ENCODE results near the gene POLR2C. TPM values are rescaled to one million over a fixed set of nuclear protein-coding genes. Genes with fewer than 3 reads are reported as not detected.
A peak's percentile ranks its signal among the peaks of the same experiment; 100 is the strongest.

POLR2C gene
- total RNA-seq, 2 donors from 2014 or later = 39.4 to 40.3 TPM

DNA sequence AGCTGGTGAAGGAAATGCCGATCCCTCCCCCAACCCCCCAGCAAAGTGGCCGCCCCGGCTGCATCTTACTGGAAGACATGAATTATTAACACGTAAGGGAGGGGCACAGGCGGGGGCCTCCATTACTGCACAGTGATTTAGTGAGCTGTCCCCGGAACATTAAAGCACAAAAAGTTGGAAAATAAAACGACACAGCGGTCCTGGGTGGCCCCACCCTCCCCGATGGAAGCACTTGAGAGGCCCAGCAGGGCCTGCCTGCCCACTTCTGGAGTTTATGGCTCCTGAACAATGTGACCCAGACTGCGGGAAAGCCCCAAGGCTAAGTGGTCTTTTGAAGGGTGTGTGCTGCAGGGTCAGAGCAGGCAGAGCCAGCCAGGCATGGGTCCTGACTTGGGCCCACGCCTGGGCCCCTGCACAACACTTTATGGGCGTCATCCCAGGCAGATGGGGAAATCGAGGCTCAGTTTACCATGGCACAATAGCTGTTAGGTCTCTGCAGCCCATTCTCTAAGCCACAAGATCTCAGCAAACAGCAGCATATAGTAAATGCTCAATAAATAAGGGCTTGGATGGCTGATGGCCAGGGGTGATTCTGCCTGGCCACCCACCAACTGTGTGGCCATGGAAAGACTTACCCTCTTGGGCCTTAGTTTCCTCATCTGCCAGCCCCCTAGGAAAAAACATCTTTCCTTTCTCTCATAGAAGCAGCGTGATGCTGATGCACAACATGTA, 51.1 kb downstream of the POLR2C start:
- peak; percentile 79 for DNase-seq (ENCODE audit: low spot score)
- intact Hi-C loops (cut with DNase I) = no loop called here

DNA sequence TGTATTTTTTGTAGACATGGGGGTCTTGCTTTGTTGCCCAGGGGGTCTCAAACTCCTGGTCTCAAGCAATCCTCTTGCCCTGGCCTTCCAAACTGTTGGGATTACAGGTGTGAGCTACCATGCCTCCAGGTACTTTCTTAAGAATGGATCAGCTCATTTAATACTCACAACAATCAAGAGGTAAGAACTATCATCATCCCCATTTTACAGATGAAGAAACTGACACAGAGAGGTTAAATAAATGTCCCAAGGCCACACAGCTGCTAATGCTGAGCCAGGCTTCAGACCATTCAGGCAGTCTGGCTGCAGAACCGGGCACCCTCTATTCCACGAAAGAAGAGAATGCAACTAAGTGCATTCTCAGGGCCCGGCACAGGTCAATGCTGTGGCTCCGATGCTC, 51.9 kb downstream of the POLR2C start:
- intact Hi-C loops (cut with DNase I) = no loop called here
- peak; percentile 3 for DNase-seq (ENCODE audit: low spot score)

DNA sequence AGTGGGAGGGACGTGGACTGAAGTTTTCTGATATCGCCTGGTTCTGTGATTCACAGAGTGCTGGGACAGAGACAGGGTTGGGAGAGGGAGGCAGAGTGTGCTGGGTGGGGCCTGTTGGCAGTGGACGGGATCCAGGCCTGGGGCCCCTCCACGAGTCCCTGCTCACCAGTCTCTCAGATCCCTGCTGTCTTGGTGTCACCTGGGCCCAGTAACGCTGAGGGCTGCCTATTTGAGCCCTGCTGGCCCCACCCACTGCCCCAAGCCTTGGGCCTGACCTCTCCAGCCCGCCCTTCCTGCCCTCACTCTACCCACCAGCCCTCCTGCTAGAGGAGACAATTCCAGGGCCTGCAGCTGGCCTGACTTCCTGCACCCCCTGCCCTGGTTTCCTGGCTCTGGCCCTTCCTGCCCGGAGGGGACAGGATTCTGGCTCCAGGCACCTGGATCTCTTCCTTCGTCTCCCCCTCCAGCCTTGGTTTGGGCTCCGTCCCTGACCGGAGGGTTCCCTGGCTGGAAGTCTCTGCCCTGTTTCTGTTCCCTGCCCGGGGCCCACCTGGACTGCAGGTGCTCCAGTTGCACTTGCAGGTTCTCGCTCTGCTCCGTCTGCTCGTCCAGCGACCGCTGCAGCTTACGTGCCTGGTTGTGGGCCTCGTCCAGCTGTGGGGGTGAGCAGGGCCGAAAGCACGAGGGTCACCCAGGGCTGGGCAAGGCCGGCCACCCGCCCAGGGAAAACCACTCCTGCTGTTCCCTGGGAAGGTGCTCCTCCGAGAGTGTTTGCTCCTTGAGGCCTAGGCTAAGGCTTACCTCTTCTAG, 52.5 kb downstream of the POLR2C start:
- peak; percentile 80 for DNase-seq (ENCODE audit: low spot score)

DNA sequence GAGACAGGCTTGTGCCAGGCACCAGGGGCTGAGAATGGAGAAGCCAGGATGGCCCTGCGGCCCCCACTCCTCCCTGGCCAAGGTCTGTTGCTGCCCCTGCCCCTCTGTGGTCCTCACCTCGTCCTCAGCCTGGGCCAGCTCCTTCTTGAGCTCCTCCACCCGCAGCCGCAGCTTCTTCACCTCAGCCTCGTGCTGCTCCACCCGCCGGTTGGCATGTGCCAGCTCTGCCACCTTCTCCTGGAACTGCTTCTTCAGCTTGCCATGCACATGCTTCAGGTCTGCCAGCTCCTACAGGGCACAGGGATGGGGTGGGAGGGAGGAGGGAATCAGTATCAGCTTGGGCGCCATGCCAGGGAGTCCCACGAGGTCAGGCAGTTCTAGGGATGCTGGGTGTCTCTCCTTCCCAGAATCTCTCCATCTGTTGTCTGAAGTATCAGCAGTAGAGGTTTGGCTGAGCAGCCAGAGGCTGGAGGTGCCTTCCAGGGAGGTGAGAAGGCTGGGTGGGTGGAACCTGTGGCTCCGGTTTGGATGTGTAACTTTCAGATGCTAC, 53.8 kb downstream of the POLR2C start:
- no peak for DNase-seq (ENCODE audit: low spot score)

More for the DNA sequence above, 52.5 kb downstream of the POLR2C start:
- intact Hi-C loops (cut with DNase I) = loop anchor here in 1 of 2 donors (5.0 kb wide), 3 partner anchors 38 to 98 kb away; partner anchors contain the start of gene POLR2C

DNA sequence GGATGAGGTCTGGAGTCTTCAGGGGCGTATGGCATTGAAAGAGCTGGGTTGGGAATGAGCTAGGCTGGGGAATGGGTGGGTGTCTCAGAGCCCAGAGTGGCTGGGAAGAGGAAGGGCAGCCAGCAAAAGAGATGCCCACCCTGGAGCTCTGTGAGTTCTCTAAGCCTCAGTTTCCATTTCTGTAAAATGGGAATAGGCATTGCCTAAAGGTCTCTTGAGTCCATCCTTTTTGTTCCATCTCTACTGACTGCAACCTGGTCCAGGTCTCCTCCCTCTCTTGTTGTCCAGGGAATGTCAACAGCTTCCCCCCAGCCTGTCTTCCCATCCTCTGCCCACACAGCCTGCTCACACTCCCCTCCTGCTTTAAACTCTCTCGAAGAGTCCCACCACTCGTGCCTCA, 54.3 kb downstream of the POLR2C start:
- intact Hi-C loops (cut with DNase I) = loop anchor here in 1 of 2 donors (5.0 kb wide), 3 partner anchors 39 to 99 kb away; partner anchors contain the start of gene POLR2C
- DNase-seq (ENCODE audit: low spot score) = no peak

More for the DNA sequence above, 53.8 kb downstream of the POLR2C start:
- intact Hi-C loops (cut with DNase I) = loop anchor here in 1 of 2 donors (5.0 kb wide), 3 partner anchors 39 to 99 kb away; partner anchors contain the start of gene POLR2C

DNA sequence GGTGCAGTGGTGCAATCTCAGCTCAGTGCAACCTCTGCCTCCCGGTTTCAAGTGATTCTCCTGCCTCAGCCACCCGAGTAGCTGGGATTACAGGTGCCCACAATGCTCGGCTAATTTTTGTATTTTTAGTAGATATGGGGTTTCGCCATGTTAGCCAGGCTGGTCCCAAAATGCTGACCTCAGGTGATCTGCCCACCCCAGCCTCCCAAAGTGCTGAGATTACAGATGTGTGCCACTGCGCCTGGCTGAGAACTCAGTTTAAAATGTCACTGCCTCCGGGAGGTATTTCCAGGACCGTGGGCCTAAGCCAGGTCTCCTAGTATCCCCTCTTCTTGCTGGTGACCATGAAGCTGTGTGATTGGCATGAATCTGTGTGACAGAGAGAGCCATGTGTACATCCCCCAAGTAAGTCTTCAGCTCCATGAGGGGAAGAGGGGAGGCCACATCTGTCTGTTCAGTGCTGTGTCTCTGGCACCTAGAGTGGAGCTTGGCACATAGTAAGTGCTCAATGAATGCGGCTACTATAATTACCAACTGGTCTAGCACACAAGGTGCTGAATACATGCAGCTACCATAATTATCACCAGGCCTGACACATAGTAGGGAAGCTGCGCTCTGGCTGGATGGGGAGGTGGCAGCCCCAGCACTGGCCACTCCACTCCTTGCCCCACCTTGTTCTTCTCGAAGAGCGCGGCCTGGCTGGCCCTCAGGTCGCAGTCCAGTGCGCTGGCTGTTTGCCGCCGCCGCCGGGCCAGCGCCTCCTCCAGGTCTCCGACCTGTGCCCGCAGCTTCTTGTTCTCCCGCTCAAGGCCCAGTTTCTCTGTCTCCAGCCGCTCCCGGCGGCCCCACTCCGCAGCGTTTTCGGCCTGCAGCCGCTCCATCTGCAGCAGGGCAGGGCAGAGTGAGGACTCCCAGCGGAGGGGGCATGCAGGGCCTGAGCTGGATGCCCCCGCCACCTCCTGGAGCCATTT, 55.2 kb downstream of the POLR2C start:
- intact Hi-C loops (cut with DNase I) = loop anchor here in 1 of 2 donors (5.0 kb wide), 3 partner anchors 40 to 100 kb away; partner anchors contain the start of gene POLR2C
- no peak for DNase-seq (ENCODE audit: low spot score)

DNA sequence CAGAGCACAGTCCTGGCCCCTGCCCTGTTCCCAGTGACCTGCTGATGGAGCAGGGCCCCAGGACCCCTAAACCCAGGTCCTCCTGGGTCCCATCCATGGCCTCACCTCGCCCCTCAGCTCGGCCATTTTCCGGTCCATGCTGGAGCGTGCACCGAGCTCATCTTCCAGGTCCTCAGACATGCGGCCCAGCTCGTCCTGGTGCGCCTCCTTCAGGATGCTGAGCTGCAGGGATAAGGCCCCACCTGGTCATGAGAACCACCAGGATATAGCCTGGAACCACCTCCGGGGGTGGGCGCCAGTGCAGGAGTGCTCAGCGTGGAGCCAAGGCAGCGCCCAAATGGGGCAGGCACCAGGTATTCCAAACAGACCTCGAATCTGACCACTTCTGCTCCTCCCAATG, 56.0 kb downstream of the POLR2C start:
- intact Hi-C loops (cut with DNase I) = loop anchor here in 1 of 2 donors (5.0 kb wide), 3 partner anchors 41 to 101 kb away; partner anchors contain the start of gene POLR2C

DNA sequence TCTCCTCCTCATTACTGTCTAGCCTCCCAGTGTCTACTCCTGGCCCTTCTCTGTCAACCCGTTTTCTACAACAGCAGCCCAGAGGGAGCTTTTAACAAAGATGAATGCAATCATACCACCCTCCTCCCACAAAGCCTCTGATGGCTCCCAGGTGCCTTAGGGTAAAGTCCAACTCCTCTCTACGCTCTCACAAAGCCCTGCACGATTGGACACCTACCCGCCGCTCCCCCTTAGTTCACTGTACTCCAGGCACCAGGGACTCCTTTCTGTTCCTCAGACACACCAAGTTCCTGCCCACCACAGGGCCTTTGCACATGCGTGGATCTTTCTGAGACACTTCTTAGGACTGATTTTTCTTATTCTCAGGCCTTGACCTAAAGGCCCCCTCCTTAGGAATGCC, 56.4 kb downstream of the POLR2C start:
- no peak for DNase-seq (ENCODE audit: low spot score)
- intact Hi-C loops (cut with DNase I) = loop anchor here in 1 of 2 donors (5.0 kb wide), 3 partner anchors 42 to 102 kb away; partner anchors contain the start of gene POLR2C

More for the DNA sequence above, 56.0 kb downstream of the POLR2C start:
- no peak for DNase-seq (ENCODE audit: low spot score)

DNA sequence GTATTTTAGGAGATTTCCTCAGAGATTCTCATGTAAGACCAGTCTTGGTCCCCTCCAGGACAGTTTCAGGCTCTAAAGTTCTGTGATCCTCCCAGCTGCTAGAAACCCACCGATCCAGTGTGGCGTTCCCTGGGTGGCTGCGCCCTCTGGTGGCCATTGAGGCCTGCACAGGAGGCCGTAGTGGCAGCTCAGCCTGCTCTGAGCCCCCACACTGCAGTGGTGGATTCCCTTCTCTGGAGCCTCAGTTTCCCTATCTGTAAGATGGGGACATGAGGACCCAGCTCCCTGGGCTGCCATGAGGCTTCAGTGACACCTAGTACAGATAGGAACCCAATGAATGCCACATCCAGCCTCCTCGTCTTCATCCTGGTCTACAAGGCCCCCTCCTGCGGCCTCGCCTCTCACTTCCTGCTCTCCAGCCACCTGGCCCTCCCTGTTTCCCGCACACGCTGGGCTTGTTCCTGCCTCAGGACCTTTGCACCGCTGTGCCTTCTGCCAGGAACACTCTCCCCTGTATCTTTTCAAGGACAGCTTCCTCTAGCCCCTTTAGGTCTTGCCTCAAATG, 57.4 kb downstream of the POLR2C start:
- peak; percentile 93 for DNase-seq (ENCODE audit: low spot score)
- intact Hi-C loops (cut with DNase I) = loop anchor here in 1 of 2 donors (5.0 kb wide), 3 partner anchors 43 to 103 kb away; partner anchors contain the start of gene POLR2C

Other genes starting within 250 kb of the POLR2C start
- gene ARL2BP, start 217.4 kb upstream of the POLR2C start, total RNA-seq = 10 to 100 TPM; 48.4 to 49.6 TPM
- gene PLLP, start 178.0 kb upstream of the POLR2C start, total RNA-seq = 1 to 10 TPM; 1.7 to 3.8 TPM
- gene CCL22, start 103.9 kb upstream of the POLR2C start, total RNA-seq = under 1 TPM; 0.19 to 0.46 TPM
- 10 to 100 TPM; 36.2 to 45.2 TPM for gene CX3CL1, start 90.2 kb upstream of the POLR2C start, total RNA-seq
- not detected for gene CCL17, start 57.9 kb upstream of the POLR2C start, total RNA-seq
- 10 to 100 TPM; 23.5 to 33.4 TPM for gene CIAPIN1, start 15.3 kb upstream of the POLR2C start, total RNA-seq
- 10 to 100 TPM; 30.1 to 39.6 TPM for gene COQ9, start 15.2 kb upstream of the POLR2C start, total RNA-seq
- gene DOK4, start 23.8 kb downstream of the POLR2C start, total RNA-seq = 10 to 100 TPM; 29.2 to 31.1 TPM
- gene CCDC102A, start 73.9 kb downstream of the POLR2C start, total RNA-seq = 10 to 100 TPM; 16.9 to 18.3 TPM
- under 1 TPM; 0.05 to 0.32 TPM for gene ADGRG5, start 80.0 kb downstream of the POLR2C start, total RNA-seq
- gene ADGRG1, start 166.0 kb downstream of the POLR2C start, total RNA-seq = 10 to 100 TPM; 28.0 to 28.5 TPM
- 10 to 100 TPM in 1 of 2 donors, 1 to 10 TPM in 1; 6.8 to 10.4 TPM for gene ADGRG3, start 205.6 kb downstream of the POLR2C start, total RNA-seq
- not detected for gene DRC7, start 232.1 kb downstream of the POLR2C start, total RNA-seq